HEK293T (cell line): ENCODE results near the gene TMEM154.

Experiments
- ARNT ChIP-seq: fragments of 450-650 bp; IDR thresholded peaks from 2 replicates; pipeline ENCODE4 v1.6.1; 2017; ENCODE audit warnings: mild to moderate bottlenecking
- BHLHE40 ChIP-seq: fragments of 450-650 bp; IDR thresholded peaks from 2 replicates; pipeline ENCODE4 v1.6.1; 2016; ENCODE audit warnings: mild to moderate bottlenecking, moderate library complexity, borderline replicate concordance
- CTBP1 ChIP-seq: fragments of 450-650 bp; IDR thresholded peaks from 2 replicates; pipeline ENCODE4 v1.6.1; 2016; ENCODE audit warnings: borderline replicate concordance
- L3MBTL2 ChIP-seq: fragments of 450-650 bp; conservative IDR thresholded peaks from 2 replicates; pipeline ENCODE4 v1.6.1; 2016; ENCODE audit warnings: mild to moderate bottlenecking
- SP1 ChIP-seq: fragments of 450-650 bp; IDR thresholded peaks from 2 replicates; pipeline ENCODE4 v1.6.1; 2017
- SUZ12 ChIP-seq: fragments of 450-650 bp; IDR thresholded peaks from 2 replicates; pipeline ENCODE4 v1.6.1; 2016; ENCODE audit warnings: mild to moderate bottlenecking
- TARDBP ChIP-seq: fragments of 450-650 bp; IDR thresholded peaks from 2 replicates; pipeline ENCODE4 v1.6.1; 2016
- TF ChIP-seq, protein P1 (sequence below): fragments of 450-650 bp; IDR thresholded peaks from 2 replicates; pipeline ENCODE4 v1.6.1; 2016

DNA sequence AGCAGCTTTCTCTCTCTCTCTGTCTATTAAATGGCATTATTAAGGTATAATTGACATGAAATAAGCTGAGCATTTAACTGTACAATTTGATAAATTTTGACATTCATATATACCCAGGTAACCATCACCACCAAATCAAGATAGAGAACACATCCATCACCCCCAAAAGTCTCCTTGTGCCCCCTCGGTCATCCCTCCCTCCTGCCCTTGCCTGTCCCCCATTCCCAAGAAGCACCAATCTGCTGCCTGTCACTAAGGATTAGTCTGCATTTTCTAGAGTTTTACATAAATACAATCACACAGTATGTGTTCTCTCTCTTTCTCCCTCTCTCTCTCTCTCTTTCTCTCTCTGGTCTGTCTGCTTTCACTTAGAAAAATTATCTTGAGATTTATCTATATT, 25.0 kb upstream of the TMEM154 start:
- TF ChIP-seq SP1 (no peak), TARDBP (no peak), ARNT (no peak), SUZ12 (no peak), L3MBTL2 (no peak), CTBP1 (no peak), BHLHE40 (no peak)
- TF ChIP-seq, protein P1, sequence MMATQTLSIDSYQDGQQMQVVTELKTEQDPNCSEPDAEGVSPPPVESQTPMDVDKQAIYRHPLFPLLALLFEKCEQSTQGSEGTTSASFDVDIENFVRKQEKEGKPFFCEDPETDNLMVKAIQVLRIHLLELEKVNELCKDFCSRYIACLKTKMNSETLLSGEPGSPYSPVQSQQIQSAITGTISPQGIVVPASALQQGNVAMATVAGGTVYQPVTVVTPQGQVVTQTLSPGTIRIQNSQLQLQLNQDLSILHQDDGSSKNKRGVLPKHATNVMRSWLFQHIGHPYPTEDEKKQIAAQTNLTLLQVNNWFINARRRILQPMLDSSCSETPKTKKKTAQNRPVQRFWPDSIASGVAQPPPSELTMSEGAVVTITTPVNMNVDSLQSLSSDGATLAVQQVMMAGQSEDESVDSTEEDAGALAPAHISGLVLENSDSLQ: no peak
